Right ventricle myocardium inferior (tissue), 1 donor: Measurements from ENCODE around the gene KLRC3. TPM values are rescaled to one million over a fixed set of nuclear protein-coding genes. Genes with fewer than 3 reads are reported as not detected.
"Not testable (repeated sequence)": the region's sequence is repeated elsewhere in the genome, so short reads cannot be mapped to it uniquely, and the experiment has no call there.

ENCODE experiments used
- ATAC-seq: fragments of 200-7000 bp; cut with Tn5 transposase; one replicate; pipeline ENCODE4 v1.9.1; 2020; ENCODE audit warnings: mild to moderate bottlenecking, moderate library complexity
- DNase-seq: peaks from one replicate; pipeline ENCODE4 v3.0.0; 2021; ENCODE audit errors: missing footprints
- intact Hi-C: fragments of 100-400 bp; cut with DNase I; formaldehyde crosslinking; loops from one replicate; pipeline ENCODE4 v1.11.0; 2022
- total RNA-seq: library from RNA; stranded (reverse); fragmentation: NEBNext Ultra II Directional; extraction: Animal tissue kit (Norgen Biotek cat#: 25700); gene quantifications from one replicate; pipeline ENCODE4 v1.2.1, GENCODE V29; 2021
- donor health status: DM: no; HTN: yes; CAD: no; lungs with severe emphysema.

Gene KLRC3
- total RNA-seq, 1 donor from 2014 or later: not detected

- intact Hi-C loops: no loop called here
- ATAC-seq (peak; percentile 28), DNase-seq (no peak)
Measured at GRCh38 chr12:10406725-10407124, 13.7 kb downstream of the KLRC3 start.

DNA sequence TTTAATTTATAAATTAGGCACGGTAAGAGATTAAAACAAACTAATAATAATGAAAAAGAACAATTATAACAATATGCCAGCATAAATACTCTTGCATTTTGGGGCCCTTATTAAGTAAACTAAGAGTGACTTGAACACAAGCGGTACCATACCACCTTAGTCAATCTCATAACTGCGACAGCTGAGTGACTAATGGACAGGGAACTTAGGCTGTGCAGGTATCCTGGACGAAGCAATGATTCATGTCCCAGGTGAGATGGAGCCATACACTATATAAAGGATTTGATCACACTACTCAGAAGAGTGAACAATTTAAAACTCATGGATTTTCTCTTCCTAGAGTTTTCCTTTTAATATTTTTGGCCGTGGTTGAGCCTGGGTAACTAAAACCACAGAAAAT lies 15.1 kb downstream of the KLRC3 start:
- ATAC-seq (no peak), DNase-seq (no peak)
- intact Hi-C loops: no loop called here

- DNase-seq: no peak
- intact Hi-C loops: no loop called here
- ATAC-seq: no peak
Measured at GRCh38 chr12:10404798-10405197, 15.6 kb downstream of the KLRC3 start.

GRCh38 chr12:10400829-10401228 lies 19.6 kb downstream of the KLRC3 start:
- DNase-seq (no peak), ATAC-seq (no peak)
- intact Hi-C loops: no loop called here

DNA sequence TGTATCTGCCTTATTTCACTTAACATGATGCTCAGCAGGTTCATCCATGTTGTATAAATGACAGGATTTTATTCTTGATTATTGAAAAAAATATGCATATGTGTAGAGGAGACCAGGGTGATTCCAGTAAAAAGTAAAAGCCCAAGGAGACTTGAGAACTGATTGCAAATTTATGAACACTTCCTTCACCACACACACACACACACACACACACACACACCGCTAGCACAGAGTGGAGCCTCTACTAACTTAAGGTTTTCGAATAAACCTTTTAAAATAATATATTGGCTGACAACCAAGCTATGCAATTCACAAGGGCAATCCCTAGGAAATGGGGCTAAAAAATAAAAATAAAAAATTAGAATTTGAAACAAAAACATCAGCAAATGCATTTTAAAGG lies 22.2 kb downstream of the KLRC3 start:
- ATAC-seq (no peak), DNase-seq (no peak)
- intact Hi-C loops: no loop called here

GRCh38 chr12:10397296-10397695 lies 23.1 kb downstream of the KLRC3 start:
- no peak for ATAC-seq

DNA sequence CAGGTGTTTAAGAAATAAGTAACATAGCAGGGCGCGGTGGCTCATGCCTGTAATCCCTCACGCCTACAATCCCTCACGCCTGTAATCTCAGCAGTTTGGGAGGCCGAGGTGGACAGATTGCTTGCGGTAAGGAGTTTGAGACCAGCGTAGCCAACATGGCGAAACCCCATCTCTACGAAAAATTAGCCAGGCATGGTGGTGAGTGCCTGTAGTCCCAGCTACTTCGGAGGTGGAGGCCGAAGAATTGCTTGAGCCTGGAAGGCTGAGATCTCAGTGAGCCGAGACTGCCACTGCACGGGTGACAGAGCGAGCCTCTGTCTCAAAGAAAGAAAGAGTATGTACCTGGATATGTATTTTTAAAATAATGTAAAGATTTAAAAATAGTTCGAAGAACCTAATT lies 24.2 kb downstream of the KLRC3 start:
- DNase-seq, intact Hi-C loops, ATAC-seq: not testable (repeated sequence)

More at GRCh38 chr12:10397296-10397695, 23.1 kb downstream of the KLRC3 start:
- DNase-seq: no peak
- intact Hi-C loops: no loop called here

GRCh38 chr12:10395390-10395998 lies 24.9 kb downstream of the KLRC3 start:
- peak; percentile 86 for ATAC-seq
- DNase-seq: no peak
- intact Hi-C loops: no loop called here

DNA sequence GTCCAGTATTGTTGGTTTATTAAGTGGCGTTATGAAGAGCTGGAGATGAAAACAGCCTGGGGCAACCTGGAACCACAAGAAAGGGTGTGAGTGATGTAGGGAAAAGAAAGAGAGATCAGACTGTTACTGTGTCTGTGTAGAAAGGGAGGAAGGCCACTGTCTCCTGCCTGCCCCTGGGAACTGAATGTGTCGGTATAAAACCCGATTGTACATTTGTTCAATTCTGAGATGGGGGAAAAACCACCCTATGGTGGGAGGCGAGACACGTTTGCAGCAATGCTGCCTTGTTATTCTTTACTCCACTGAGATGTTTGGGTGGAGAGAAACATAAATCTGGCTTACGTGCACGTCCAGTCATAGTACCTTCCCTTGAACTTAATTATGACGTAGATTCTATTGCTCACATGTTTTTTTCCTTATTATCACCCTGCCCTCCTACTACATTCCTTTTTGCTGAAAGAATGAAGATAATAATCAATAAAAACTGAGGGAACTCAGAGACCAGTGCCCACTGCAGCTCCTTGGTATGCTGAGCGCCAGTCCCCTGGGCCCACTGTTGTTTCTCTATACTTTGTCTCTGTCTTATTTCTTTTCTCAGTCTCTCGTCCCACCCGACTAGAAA lies 25.8 kb downstream of the KLRC3 start:
- intact Hi-C loops, ATAC-seq, DNase-seq: not testable (repeated sequence)

GRCh38 chr12:10393291-10393690 lies 27.1 kb downstream of the KLRC3 start:
- intact Hi-C loops: no loop called here
- DNase-seq (no peak), ATAC-seq (no peak)

GRCh38 chr12:10392394-10392930 lies 27.9 kb downstream of the KLRC3 start:
- DNase-seq: no peak
- ATAC-seq: peak; percentile 95
- intact Hi-C loops: no loop called here

GRCh38 chr12:10390991-10391390 lies 29.4 kb downstream of the KLRC3 start:
- intact Hi-C loops, ATAC-seq, DNase-seq: not testable (repeated sequence)

DNA sequence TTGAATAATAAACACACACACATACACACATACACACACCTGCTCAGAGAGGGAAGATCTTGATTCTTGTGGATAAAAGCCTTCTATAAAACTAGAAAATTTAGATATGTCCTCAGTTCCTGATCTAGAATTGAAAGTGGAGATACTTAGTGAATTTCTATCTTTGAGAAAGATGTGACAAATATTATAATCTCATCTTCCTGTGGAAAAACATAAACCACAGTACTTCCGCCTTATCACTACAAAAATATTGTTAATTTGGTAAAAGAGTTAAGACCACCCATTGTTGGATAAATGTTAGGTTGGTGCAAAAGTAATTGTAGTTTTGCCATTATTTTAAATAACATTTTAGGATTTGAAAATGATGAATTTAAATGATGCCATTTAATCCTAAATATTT lies 30.5 kb downstream of the KLRC3 start, which contains the start of gene KLRK1:
Gene KLRK1, minus strand, starts transcription at position 138 of the 400 bp plus-strand sequence. CDS start 1,231 bp downstream, outside the sequence.
- intact Hi-C loops: no loop called here
- no peak for ATAC-seq
- no peak for DNase-seq

DNA sequence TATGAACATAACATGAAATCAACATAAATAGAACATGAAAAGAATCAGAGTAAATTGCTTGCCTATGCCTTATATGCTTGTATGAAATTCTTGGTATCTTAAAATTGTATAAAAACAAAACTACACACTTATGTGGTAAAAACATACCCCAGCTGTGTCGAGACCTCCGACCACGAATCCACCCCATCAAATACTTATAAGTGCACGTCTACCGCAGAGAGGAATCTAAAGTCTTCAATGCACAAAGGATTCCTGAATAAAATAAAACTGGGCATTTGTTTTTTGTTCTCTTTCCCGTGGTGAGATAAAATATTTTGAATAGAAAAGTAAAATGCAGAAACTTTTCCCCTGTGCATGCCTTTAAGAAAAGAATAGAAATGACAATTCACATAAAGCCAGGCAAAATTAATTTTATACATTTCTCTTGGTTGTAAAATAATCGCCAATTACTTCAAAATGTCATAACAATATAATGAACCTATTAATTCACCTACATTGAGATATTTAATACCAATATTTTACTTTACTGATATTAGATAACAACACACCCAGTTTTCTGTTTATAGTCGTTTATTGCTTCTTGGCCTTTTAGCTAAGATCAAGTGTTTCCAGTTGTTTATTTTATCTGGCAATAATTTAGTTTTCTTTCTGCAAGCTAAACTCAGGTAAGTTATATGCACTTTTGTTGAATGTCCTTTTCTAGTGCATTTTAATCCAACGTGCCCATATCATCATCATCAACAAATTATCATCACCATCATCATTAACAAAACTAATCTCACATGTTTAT lies 31.6 kb downstream of the KLRC3 start:
- ATAC-seq (no peak), DNase-seq (no peak)
- intact Hi-C loops: no loop called here

DNA sequence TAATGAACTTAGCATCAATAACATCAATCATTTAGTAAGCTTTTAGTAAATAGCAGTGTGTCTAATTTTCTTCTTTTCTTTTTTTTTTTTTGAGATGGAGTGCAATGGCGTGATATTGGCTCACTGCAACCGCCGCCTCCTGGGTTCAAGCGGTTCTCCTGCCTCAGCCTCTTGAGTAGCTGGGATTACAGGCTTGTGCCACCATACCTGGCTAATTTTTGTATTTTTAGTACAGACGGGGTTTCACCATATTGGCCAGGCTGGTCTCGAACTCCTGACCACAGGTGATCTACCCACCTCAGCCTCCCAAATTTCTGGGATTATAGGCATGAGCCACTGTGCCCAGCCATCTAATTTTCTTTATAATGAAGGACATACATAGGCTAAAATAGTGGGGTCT lies 32.9 kb downstream of the KLRC3 start:
- DNase-seq, ATAC-seq, intact Hi-C loops: not testable (repeated sequence)

DNA sequence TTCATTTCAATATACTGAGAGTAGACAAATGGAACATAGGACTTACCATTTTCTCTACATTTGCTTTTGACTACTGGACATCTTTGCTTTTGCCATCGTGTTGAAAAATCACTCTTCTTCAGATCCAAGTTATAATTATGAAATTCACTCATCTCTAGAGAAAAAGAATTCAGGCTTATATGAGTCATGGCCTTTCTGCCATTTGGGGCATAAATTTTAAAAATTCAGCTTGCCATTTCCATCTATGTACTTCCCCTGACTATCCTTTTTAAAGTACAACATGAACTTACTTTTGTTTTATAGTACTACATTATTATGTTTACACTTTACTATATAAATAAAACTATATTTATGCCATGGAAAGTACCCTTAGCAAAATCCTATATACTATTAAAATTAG lies 33.5 kb downstream of the KLRC3 start:
- intact Hi-C loops: no loop called here
- ATAC-seq: no peak
- no peak for DNase-seq

- DNase-seq (no peak), ATAC-seq (no peak)
- intact Hi-C loops: no loop called here
Measured at GRCh38 chr12:10385166-10385613, 35.2 kb downstream of the KLRC3 start.

GRCh38 chr12:10384191-10384590 lies 36.2 kb downstream of the KLRC3 start:
- intact Hi-C loops: no loop called here
- no peak for ATAC-seq

DNA sequence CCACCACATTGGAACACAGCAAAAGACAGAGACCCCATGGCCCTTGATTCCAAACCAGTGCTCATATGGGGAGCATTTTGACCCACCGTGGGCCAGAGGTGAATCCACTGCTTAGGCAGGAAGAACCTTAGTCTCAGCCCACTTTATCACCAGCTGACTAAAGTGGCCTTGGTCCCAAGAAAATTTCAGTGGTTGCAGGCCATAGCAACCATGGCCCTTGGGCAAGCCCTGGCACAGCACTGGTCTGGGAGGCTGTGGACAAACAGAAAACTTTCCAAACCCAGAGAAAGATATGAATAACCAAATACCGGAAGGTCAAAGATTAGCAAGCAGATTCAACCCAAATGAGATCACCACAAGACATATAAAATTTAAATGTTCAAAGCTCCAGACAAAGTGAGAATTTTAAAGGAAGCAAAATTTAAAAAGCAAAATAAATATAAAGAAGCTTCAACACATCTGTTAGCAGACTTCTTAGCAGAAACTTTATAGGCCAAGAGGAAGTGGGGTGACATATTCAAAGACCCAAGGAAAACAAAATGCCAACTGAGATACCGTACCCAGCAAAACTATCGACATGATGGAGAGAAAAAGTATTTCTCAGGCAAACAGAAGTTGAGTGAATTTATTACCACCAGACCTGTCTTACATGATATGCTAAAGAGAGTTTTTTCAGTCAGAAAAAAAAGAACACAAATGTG lies 38.3 kb downstream of the KLRC3 start:
- intact Hi-C loops: no loop called here
- DNase-seq (no peak), ATAC-seq (no peak)

More at GRCh38 chr12:10384191-10384590, 36.2 kb downstream of the KLRC3 start:
- DNase-seq: no peak
